B cell (primary cell): ENCODE data around the gene TMEM134. TPM values are rescaled to one million over a fixed set of nuclear protein-coding genes. Genes with fewer than 3 reads are reported as not detected.

Experiments
- ATAC-seq: fragments of 200-7000 bp; cut with Tn5 transposase; one replicate; pipeline ENCODE4 v1.10.0; 2021; ENCODE audit warnings: low read depth, mild to moderate bottlenecking, moderate number of reproducible peaks, moderate library complexity
- CTCF ChIA-PET: fragments of 350-600 bp; sonication (Branson Sonifier 250); formaldehyde crosslinking; loops from one replicate; lab custom pipeline; 2021; ENCODE audit warnings: antibody characterized with exemption, inconsistent platforms; lab: Charles Lee
- POLR2A ChIA-PET: fragments of 350-600 bp; sonication (Branson Sonifier 250); formaldehyde crosslinking; loops from one replicate; lab custom pipeline; 2021; ENCODE audit warnings: antibody characterized with exemption; lab: Charles Lee
- DNase-seq: peaks from one replicate; pipeline ENCODE4 v3.0.0; 2013
- H2AFZ ChIP-seq: 2 replicates; pipeline ENCODE4 v1.6.1; 2012; ENCODE audit warnings: mild to moderate bottlenecking, low read depth, low read length; ENCODE audit not compliant: insufficient read depth, poor library complexity, severe bottlenecking
- H3K27ac ChIP-seq, 2 donors: 1 replicate in 1 of 2; 2 replicates in 1 of 2; pipeline ENCODE4 v1.5.1; 2012 to 2013; ENCODE audit warnings: low read length in 2 of 2, mild to moderate bottlenecking in 2 of 2, moderate library complexity in 1 of 2
- H3K27me3 ChIP-seq, 4 experiments: fragments of 200-600 bp in 1 of 4; sonication (generic) in 1 of 4; replicated peaks in 1 of 4; 1 replicate in 2 of 4; 2 replicates in 2 of 4; pipeline versions ENCODE4 v1.6.1 to v1.7.0; 2013 to 2016; ENCODE audit warnings: low read length in 3 of 4, mild to moderate bottlenecking in 2 of 4, mixed read lengths in 1 of 4, moderate library complexity in 1 of 4; ENCODE audit not compliant: insufficient read depth in 4 of 4, control insufficient read depth in 3 of 4; ENCODE audit errors: control extremely low read depth in 1 of 4
- H3K36me3 ChIP-seq, 2 experiments: replicated peaks in 1 of 2; 1 replicate in 1 of 2; 2 replicates in 1 of 2; pipeline versions ENCODE4 v1.6.1 to v1.7.1; 2013; ENCODE audit warnings: low read length in 1 of 2; ENCODE audit not compliant: insufficient read depth in 2 of 2, control insufficient read depth in 1 of 2; ENCODE audit errors: control extremely low read depth in 1 of 2, extremely low read depth in 1 of 2
- H3K4me1 ChIP-seq, 2 donors: fragments of 200-600 bp in 1 of 2; sonication (generic) in 1 of 2; 1 replicate in 1 of 2; 2 replicates in 1 of 2; pipeline versions ENCODE4 v1.5.1 to v1.6.1; 2013 to 2017; ENCODE audit warnings: low read length in 2 of 2; ENCODE audit not compliant: control insufficient read depth in 2 of 2, insufficient read depth in 2 of 2
- H3K4me2 ChIP-seq: replicated peaks from 2 replicates; pipeline ENCODE3; 2012; ENCODE audit warnings: mild to moderate bottlenecking, low read depth, low read length; ENCODE audit not compliant: poor library complexity, severe bottlenecking
- H3K4me3 ChIP-seq, 5 experiments: fragments of 200-600 bp in 1 of 5; sonication (generic) in 1 of 5; 1 replicate in 3 of 5; 2 replicates in 2 of 5; pipeline versions ENCODE4 v1.5.1 to v1.7.0; 2011 to 2016; ENCODE audit warnings: low read length in 4 of 5, mild to moderate bottlenecking in 4 of 5, low read depth in 2 of 5, control low read depth in 1 of 5, moderate library complexity in 1 of 5; ENCODE audit not compliant: insufficient read depth in 1 of 5; ENCODE audit errors: control extremely low read depth in 1 of 5, extremely low read depth in 1 of 5
- H3K79me2 ChIP-seq: fragments of 200-600 bp; sonication (generic); one replicate; pipeline ENCODE4 v1.6.0; 2016; ENCODE audit warnings: low read length; ENCODE audit not compliant: control insufficient read depth, insufficient read depth
- H3K9ac ChIP-seq: fragments of 200-600 bp; sonication (generic); 2 replicates; pipeline ENCODE4 v1.6.1; 2017; ENCODE audit warnings: mild to moderate bottlenecking, low read length, moderate library complexity
- H3K9me3 ChIP-seq, 3 donors: one replicate each; pipeline versions ENCODE4 v1.6.1 to v1.7.1; 2013; ENCODE audit warnings: low read length in 2 of 3; ENCODE audit not compliant: control insufficient read depth in 2 of 3, insufficient read depth in 1 of 3; ENCODE audit errors: control extremely low read depth in 1 of 3
- H4K20me1 ChIP-seq: 2 replicates; pipeline ENCODE4 v1.6.0; 2012; ENCODE audit warnings: mild to moderate bottlenecking, low read length; ENCODE audit not compliant: insufficient read depth, control insufficient read depth, poor library complexity, severe bottlenecking
- H3K27ac Mint-ChIP-seq: one replicate; pipeline ENCODE4 v1.8.0; 2021; ENCODE audit warnings: mixed read lengths
- H3K27me3 Mint-ChIP-seq: one replicate; pipeline ENCODE4 v1.8.0; 2021; ENCODE audit warnings: mixed read lengths
- H3K4me1 Mint-ChIP-seq: one replicate; pipeline ENCODE4 v1.8.0; 2021; ENCODE audit warnings: mixed read lengths
- H3K4me3 Mint-ChIP-seq: one replicate; pipeline ENCODE4 v1.8.0; 2021; ENCODE audit warnings: mixed read lengths
- H3K9me3 Mint-ChIP-seq: one replicate; pipeline ENCODE4 v1.8.0; 2022; ENCODE audit warnings: mixed read lengths; ENCODE audit not compliant: insufficient read depth
- EZH2 ChIP-seq: IDR thresholded peaks from 2 replicates; pipeline ENCODE4 v1.6.1; 2012; ENCODE audit warnings: borderline replicate concordance, low read depth, mild to moderate bottlenecking, moderate library complexity, low read length; ENCODE audit not compliant: insufficient read depth, poor library complexity, severe bottlenecking
- WGBS: methylation state at CpG from one replicate; pipeline ENCODE4 v1.1.5; 2013; ENCODE audit warnings: missing lambda C conversion rate; ENCODE audit not compliant: insufficient coverage; 5-methylcytosine and 5-hydroxymethylcytosine counted together
- intact Hi-C: fragments of 100-400 bp; cut with micrococcal nuclease; formaldehyde crosslinking; loops from one replicate; pipeline ENCODE4 v1.10.0; 2022
- polyA plus RNA-seq: library from polyadenylated mRNA; depleted of rRNA; stranded (reverse); fragments of >200 nt; gene quantifications from 2 replicates; pipeline ENCODE4 v1.2.3, GENCODE V29; 2012
- total RNA-seq, 2 donors: library from RNA; stranded (reverse); fragments of 120-200 nt in 1 of 2; gene quantifications; 1 replicate in 1 of 2; 2 replicates in 1 of 2; pipeline versions ENCODE4 v1.2.3 to v1.2.4, GENCODE V29; 2013 to 2022
- TF ChIP-seq, protein P1 (sequence below): fragments of 200-600 bp; IDR thresholded peaks from one replicate; pipeline ENCODE4 v1.8.0; 2022; ENCODE audit warnings: antibody characterized with exemption, mild to moderate bottlenecking

Gene TMEM134
- total and polyA plus RNA-seq, 2 donors (not counting 1 experiment from before 2014, with no cell fraction given): 167 to 197 TPM

- H2AFZ ChIP-seq: peak overlapping the region; percentile 53
- no peaks in the 10 kb centered on the region for H3K9me3 Mint-ChIP-seq
- peak overlapping the region; percentile 95 for H3K4me2 ChIP-seq
- H3K27ac ChIP-seq: peak overlapping the region; percentile 43 to 71
- ChIA-PET CTCF (interaction anchor here (0.6 to 10.4 kb wide), 18 partner anchors 7 to 74 kb away, joined by 3 to 121 read pairs (median 4); partner anchors contain the start of genes AIP, PPP1CA, PTPRCAP and RAD9A), POLR2A (interaction anchor here (0.5 to 10.7 kb wide), 20 partner anchors 8 to 1911 kb away, joined by 3 to 195 read pairs (median 10); partner anchors contain the start of genes POLD4, PPP1CA, PTPRCAP and RAD9A)
- intact Hi-C loops: loop anchor here (1.0 to 2.0 kb wide), 3 partner anchors 9 to 17 kb away; partner anchors contain the start of genes PTPRCAP and RPS6KB2
- no peaks in the 10 kb centered on the region for H3K27me3 Mint-ChIP-seq
- H3K36me3 ChIP-seq: no peaks in the 10 kb centered on the region
- H3K4me1 Mint-ChIP-seq: peaks cover 54% of the 10 kb centered on the region
- H3K4me1 ChIP-seq: peaks cover 57 to 64% of the 10 kb centered on the region in 2 donors
- H3K9ac ChIP-seq: peak overlapping the region; percentile 68
- H3K9me3 ChIP-seq: no peaks in the 10 kb centered on the region
- peaks cover 22% of the 10 kb centered on the region for H3K79me2 ChIP-seq
- no peaks in the 10 kb centered on the region for H4K20me1 ChIP-seq
- DNase-seq (no peak), ATAC-seq (no peak)
- peak overlapping the region; percentile 83 for H3K4me3 Mint-ChIP-seq
- no peaks in the 10 kb centered on the region for H3K27me3 ChIP-seq
- H3K27ac Mint-ChIP-seq: peak overlapping the region; percentile 91
- 85% methylated on average over 18 of the region's 21 CpGs for WGBS
- H3K4me3 ChIP-seq: peak overlapping the region in 4 of 5 experiments; percentile 32 to 38 (median 36)
- TF ChIP-seq, protein P1, sequence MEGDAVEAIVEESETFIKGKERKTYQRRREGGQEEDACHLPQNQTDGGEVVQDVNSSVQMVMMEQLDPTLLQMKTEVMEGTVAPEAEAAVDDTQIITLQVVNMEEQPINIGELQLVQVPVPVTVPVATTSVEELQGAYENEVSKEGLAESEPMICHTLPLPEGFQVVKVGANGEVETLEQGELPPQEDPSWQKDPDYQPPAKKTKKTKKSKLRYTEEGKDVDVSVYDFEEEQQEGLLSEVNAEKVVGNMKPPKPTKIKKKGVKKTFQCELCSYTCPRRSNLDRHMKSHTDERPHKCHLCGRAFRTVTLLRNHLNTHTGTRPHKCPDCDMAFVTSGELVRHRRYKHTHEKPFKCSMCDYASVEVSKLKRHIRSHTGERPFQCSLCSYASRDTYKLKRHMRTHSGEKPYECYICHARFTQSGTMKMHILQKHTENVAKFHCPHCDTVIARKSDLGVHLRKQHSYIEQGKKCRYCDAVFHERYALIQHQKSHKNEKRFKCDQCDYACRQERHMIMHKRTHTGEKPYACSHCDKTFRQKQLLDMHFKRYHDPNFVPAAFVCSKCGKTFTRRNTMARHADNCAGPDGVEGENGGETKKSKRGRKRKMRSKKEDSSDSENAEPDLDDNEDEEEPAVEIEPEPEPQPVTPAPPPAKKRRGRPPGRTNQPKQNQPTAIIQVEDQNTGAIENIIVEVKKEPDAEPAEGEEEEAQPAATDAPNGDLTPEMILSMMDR: no peak
- no peak for TF ChIP-seq EZH2
Observed at GRCh38 chr11:67419325-67420049, 49.6 kb downstream of the TMEM134 start.
